Measurements from ENCODE around the gene SREK1.

Gene SREK1

GRCh38 chr5:66164044-66164790 lies 20.1 kb downstream of the SREK1 start:
- Histone ChIP-seq H3K27ac (no peak overlapping the region), H3K4me3 (IDR thresholded peaks at IDR 0.05; ENCODE audit: insufficient read depth, low read depth, low read length) (no peak overlapping the region), H4K20me1 (ENCODE audit: insufficient read depth) (no peaks in the 10 kb centered on the region), H3K27me3 (ENCODE audit: insufficient read depth, low read depth) (no peaks in the 10 kb centered on the region), H2AFZ (ENCODE audit: low read depth) (no peak overlapping the region), H3K4me1 (ENCODE audit: low read depth, poor library complexity, severe bottlenecking) (no peaks in the 10 kb centered on the region), H3K79me2 (ENCODE audit: insufficient read depth, low read depth) (peaks cover under 1% of the 10 kb centered on the region; the same call in 1 of the 2 replicates), H3K4me2 (no peak overlapping the region), H3K9ac (no peak overlapping the region), H3K36me3 (ENCODE audit: insufficient read depth) (peaks cover 25% of the 10 kb centered on the region; the same call in 1 of the 2 replicates)
- no peak for TF ChIP-seq CTCF (conservative IDR thresholded peaks at IDR 0.05; ENCODE audit: low read depth, low read length)

- Histone ChIP-seq H3K9ac (no peak overlapping the region), H3K4me1 (ENCODE audit: low read depth, poor library complexity, severe bottlenecking) (peaks cover 18% of the 10 kb centered on the region), H4K20me1 (ENCODE audit: insufficient read depth) (no peaks in the 10 kb centered on the region), H3K79me2 (ENCODE audit: insufficient read depth, low read depth) (no peaks in the 10 kb centered on the region), H2AFZ (ENCODE audit: low read depth) (no peak overlapping the region), H3K4me3 (IDR thresholded peaks at IDR 0.05; ENCODE audit: insufficient read depth, low read depth, low read length) (no peak overlapping the region), H3K27ac (no peak overlapping the region), H3K36me3 (ENCODE audit: insufficient read depth) (peaks cover 9% of the 10 kb centered on the region), H3K27me3 (ENCODE audit: insufficient read depth, low read depth) (no peaks in the 10 kb centered on the region), H3K4me2 (no peak overlapping the region)
- TF ChIP-seq CTCF (conservative IDR thresholded peaks at IDR 0.05; ENCODE audit: low read depth, low read length), result no peak
Measured at GRCh38 chr5:66168226-66168625, 24.1 kb downstream of the SREK1 start.

GRCh38 chr5:66169534-66169933 lies 25.4 kb downstream of the SREK1 start:
- Histone ChIP-seq H3K4me2 (no peak overlapping the region), H3K79me2 (ENCODE audit: insufficient read depth, low read depth) (no peaks in the 10 kb centered on the region), H2AFZ (ENCODE audit: low read depth) (no peak overlapping the region), H3K27ac (no peak overlapping the region), H3K27me3 (ENCODE audit: insufficient read depth, low read depth) (no peaks in the 10 kb centered on the region), H3K4me1 (ENCODE audit: low read depth, poor library complexity, severe bottlenecking) (peaks cover 22% of the 10 kb centered on the region), H3K36me3 (ENCODE audit: insufficient read depth) (no peaks in the 10 kb centered on the region; the same call in none of the 2 replicates), H3K9ac (no peak overlapping the region), H3K4me3 (IDR thresholded peaks at IDR 0.05; ENCODE audit: insufficient read depth, low read depth, low read length) (no peak overlapping the region), H4K20me1 (ENCODE audit: insufficient read depth) (no peaks in the 10 kb centered on the region)
- no peak for TF ChIP-seq CTCF (conservative IDR thresholded peaks at IDR 0.05; ENCODE audit: low read depth, low read length)

- no peak overlapping the region for H3K4me2 ChIP-seq
- no peak for TF ChIP-seq CTCF (conservative IDR thresholded peaks at IDR 0.05; ENCODE audit: low read depth, low read length)
- H3K4me3 ChIP-seq (IDR thresholded peaks at IDR 0.05; ENCODE audit: insufficient read depth, low read depth, low read length), result no peak overlapping the region
- no peaks in the 10 kb centered on the region; the same call in none of the 2 replicates for H3K36me3 ChIP-seq (ENCODE audit: insufficient read depth)
- H3K4me1 ChIP-seq (ENCODE audit: low read depth, poor library complexity, severe bottlenecking), result peaks cover 22% of the 10 kb centered on the region
- no peaks in the 10 kb centered on the region for H4K20me1 ChIP-seq (ENCODE audit: insufficient read depth)
- no peaks in the 10 kb centered on the region for H3K27me3 ChIP-seq (ENCODE audit: insufficient read depth, low read depth)
- peak overlapping the region; percentile 53; the same call in 1 of the 2 replicates for H3K27ac ChIP-seq
- no peak overlapping the region for H3K9ac ChIP-seq
- H3K79me2 ChIP-seq (ENCODE audit: insufficient read depth, low read depth), result no peaks in the 10 kb centered on the region
- H2AFZ ChIP-seq (ENCODE audit: low read depth), result no peak overlapping the region
Measured at GRCh38 chr5:66170195-66170919, 26.3 kb downstream of the SREK1 start.
